ENCODE measurements around the gene COL9A1.
"Not testable (repeated sequence)": the region's sequence is repeated elsewhere in the genome, so short reads cannot be mapped to it uniquely, and the experiment has no call there.

The COL9A1 gene

DNA sequence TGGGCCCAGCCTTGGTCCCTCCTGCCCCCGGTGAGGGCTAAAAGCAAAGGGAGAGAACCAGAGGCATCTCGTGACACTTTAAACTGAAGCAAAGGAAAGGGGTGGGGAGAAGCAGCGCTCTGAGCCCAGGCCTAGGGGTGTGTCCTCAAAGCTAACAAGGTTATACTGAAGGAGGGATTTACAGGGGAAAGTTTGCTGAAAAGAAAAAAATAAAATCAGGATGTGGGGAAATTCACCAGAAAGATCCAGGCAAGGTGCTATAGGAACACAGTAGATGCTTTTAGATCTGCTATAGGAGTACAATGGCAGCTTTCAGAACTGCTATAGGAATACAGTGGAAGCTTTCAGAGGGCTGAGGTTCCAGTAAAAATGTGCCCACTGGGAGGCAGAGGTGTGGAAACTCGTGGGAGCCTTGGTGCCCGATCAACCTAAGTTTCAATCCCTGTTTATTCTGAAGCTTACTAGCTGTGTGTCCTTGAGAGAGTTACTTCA, at the start of gene COL9A1:
Gene COL9A1 (minus strand): TSS at position 51 of the 492 bp plus-strand sequence. CDS start 160 bp downstream, outside the sequence.
- DNase-seq (ENCODE audit: low spot score), result no peak

DNA sequence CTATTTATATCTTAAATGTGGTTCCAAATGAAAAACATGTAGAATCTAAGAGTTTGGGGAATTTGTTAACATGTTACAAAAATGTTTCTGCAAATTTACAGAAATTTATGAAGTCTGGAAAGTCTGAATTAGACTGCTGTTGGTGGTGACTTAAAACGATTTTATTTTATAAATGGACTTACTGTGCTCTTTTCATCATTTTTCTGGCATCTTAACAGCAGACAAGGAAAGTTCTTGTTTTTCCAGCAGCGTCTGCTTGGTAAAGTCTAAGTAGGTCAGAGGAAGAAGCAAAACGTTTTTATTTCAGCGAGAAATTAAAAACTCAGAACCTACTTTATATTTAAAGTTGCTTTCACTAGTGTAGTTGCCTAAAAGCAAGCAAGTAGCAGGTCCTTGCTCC, 48.6 kb upstream of the COL9A1 start:
- DNase-seq (ENCODE audit: low spot score), result no peak

DNA sequence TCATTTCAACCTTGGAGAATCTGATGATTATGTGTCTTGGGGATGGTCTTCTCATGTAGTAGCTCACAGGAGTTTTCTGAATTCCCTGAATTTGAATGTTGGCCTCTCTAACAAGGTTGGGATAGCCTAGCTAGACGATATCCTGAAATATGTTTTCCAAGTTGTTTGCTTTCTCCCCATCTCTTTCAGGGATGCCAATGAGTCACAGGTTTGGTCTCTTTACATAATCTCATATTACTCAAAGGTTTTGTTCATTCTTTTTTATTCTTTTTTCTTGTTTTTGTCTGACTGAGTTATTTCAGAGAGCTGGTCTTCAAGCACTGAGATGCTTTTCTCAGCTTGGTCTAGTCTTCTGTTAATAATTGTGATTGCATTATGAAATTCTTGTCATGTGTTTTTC, 42.7 kb upstream of the COL9A1 start:
- no peak for DNase-seq (ENCODE audit: low spot score)

DNA sequence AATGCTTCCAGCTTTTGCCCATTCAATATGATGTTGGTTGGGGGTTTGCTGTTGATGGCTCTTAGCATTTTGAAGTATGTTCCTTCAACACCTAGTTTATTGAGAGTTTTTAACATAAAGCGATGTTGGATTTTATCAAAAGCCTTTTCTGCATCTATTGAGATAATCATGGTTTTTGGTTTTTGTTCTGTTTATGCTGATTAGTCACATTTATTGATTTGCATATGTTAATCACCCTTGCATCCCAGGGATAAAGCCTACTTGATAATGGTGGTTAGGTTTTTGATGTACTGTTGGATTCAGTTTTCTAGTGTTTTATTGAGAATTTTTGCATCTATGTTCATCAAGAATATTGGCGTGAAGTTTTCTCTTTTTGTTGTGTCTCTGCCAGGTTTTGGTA, 40.4 kb upstream of the COL9A1 start:
- DNase-seq (ENCODE audit: low spot score), result no peak

DNA sequence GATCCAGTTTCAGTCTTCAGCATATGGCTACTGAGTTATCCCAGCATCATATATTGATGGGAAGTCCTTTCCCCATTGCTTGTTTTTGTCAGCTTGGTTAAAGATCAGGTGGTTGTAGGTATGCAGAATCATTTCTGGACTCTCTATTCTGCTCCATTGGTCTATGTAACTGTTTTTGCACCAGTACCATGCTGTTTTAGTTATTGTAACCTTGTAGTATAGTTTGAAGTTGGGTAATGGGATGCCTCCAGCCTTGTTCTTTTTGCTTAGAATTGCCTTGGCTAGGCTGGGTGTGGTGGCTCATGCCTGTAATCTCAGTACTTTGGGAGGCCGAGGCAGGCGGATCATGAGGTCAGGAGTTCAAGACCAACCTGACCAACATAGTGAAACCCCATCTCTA, 36.9 kb upstream of the COL9A1 start:
- DNase-seq (ENCODE audit: low spot score), result not testable (repeated sequence)

DNA sequence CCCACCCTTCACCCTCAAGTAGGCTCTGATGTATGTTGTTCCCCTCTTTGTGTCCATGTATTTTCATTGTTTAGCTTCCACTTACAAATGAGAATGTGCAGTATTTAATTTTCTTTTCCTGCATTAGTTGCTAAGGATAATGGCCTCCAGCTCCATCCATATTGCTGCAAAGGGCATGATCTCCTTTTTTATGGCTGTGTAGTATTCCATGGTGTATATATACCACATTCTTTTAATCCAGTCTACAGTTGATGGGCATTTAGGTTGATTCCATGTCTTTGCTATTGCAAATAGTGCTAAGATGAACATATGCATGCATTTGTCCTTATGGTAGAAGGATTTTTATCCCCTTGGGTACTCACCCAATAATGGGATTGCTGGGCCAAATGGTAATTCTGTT, 35.9 kb upstream of the COL9A1 start:
- no peak for DNase-seq (ENCODE audit: low spot score)

DNA sequence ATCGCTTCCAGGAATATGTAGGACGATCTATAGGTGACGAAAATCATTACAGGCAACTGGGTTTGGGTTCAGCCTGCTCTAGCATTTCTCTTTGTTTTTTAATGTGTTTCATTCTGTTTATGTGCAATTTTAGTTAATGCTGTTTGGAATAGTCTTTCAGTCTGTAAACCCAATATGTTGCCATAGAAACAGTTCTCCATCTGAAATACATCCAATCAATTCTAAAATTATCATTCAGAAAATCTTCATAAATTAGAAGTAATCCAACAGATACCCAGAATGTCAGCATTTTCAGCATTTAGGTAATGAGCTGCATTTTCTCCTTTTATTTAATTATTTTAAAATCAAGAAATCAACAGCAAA, 34.8 kb upstream of the COL9A1 start:
- DNase-seq (ENCODE audit: low spot score), result no peak

DNA sequence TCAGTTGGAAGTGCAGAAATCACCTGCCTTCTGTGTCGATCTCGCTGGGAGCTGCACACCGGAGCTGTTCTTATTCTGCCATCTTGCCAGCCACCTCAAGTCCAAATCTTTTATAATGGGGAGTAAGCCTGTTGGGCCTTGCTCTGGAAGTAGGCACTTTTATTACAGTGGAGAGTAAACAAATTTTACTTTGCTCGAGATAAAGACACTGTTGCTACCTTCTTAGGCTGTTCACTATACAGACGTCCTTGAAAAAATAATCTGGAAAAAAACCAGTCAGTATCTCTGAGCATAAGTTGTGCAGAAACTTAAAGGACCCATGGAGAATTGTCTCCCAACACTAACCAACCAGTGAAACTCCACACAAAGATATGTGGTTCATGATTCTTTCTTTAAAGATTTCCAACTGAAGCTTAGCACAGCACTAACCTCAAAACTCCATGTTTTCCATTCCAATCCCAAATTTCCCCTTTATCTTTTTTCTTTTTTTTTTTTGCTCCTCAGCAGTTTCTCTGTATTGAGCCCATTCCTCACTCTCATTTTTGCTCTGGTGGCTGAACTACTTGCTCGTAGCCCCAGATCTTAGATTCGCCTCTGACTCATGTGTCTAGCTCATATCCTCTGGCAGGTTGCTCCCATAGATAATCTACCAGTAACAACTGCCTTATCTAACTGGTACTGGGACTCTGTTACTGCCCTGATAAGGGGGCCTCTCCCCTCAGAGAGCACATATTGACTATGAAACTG, 34.3 kb upstream of the COL9A1 start:
- peak; percentile 74 for DNase-seq (ENCODE audit: low spot score)

DNA sequence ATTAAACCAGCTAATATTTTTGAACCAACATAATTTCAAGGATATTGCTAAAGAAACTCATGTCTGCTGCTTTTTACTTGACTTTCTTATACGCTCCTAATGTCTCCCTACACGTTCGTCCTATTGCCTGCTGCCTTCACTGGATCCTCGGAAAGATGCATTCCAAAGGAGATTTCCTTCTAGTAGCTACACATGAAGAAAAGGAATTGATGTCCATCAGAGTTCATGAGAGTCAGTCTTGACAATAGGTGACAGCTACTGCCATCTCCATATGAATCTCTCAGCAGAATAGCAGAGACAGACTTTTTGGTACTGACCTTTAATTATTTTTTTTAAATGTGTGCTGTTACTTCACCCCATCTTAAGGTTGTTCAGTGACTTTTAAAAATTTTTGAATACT, 24.2 kb upstream of the COL9A1 start:
- no peak for DNase-seq (ENCODE audit: low spot score)

DNA sequence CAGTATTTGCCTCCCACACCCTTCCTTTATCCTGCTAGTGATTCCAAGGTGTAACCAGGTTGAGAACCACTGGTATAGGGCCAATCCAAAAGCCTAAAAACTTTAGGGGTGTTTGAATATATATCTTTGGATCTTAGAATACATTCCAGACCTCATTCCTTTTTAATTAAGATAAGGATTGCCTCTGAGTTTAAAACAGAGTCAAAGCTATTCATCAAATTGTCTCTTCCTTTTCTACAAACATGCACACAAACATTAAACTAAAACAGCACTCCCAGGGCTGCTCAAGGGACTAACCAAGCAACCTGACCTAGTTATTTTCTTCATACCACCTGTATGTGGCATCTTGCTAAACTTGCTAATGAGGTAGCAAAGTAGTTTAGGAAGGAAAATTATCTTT, 22.1 kb upstream of the COL9A1 start:
- DNase-seq (ENCODE audit: low spot score), result no peak

DNA sequence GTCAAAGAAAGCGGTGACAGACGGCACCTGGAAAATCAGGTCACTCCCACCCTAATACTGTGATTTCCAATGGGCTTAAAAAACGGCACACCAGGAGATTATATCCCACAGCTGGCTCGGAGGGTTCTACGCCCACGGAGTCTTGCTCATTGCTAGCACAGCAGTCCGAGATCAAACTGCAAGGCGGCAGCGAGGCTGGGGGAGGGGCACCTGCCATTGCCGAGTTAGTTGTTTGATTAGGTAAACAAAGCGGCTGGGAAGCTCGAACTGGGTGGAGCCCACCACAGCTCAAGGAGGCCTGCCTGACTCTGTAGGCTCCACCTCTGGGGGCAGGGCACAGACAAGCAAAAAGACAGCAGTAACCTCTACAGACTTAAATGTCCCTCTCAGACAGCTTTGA, 14.9 kb upstream of the COL9A1 start:
- not testable (repeated sequence) for DNase-seq (ENCODE audit: low spot score)

DNA sequence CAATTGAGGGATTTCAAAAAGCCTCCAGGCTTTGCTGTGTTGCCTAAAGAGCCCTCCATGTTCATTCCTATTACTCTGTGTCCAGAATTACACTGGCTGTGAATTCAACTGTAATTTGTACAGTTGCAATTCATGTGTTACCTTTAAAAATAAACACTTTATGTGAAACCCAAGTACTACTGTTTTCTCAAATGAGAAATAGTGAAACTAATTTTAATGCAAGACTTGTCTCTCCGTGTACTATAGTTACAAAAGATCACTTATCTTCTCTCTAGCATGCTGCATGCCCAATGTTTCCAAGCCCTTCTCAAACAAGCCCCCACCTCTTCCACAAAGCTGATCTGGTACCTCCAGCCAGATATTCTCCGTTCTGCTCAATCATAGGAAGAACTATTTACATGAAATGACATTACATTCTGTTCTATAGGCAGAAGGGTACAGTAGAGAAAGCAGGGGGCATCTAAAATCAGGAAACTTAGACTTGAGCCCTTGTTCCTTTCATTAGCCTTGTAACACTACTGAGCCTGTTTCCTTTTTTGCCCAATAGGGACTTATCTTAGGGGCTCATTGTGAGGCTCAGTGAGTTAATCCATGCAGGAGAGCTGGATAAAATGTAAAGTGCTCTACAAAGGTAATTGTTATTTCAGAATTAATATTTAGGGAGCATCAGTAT, 12.3 kb upstream of the COL9A1 start:
- no peak for DNase-seq (ENCODE audit: low spot score)

DNA sequence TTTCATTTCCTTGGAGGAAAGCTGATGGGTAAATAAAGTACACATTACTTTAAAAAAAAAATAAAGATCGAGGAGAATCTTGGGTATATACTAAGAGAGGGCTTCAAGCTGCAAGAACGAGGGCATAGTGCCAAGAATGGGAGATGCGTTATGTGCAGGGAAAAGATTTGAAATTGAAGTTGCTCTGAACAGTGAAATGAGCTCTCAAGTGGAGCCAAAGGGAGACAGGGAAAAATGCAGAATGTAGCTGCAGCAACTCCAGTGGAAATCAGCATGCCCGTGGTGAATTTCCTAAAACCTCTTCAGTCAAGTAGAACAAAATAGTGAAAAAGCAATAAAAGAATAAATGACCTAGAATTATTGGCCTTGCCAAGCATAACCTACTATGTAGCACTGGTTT, 11.4 kb upstream of the COL9A1 start:
- DNase-seq (ENCODE audit: low spot score), result no peak

DNA sequence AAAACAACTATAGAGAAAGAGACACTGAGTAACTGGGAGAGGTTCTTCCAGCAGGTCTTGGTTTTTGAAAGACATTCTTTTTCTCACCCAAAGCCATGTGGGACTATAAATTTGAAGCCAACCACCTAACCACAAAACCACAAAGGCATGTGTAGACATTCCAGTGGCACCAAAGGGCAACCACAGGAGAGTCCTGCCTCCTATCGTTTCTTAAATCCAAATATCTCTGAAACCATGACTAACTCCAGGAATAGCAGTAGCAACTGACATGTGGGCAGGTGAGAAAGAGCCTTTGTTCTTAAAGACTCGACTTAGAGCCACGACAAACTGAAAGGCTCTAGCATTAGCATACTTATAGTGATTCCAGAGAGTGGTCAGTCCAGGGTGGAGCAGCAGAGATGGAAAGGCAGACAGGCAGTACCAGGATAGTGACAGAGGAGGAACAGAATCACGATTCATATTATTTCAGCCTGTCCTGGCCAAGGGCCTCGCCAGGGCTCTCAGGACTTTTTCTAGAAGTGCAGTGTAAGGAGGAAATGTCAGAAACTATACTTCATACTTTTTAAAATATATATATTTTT, 9.4 kb upstream of the COL9A1 start:
- no peak for DNase-seq (ENCODE audit: low spot score)

DNA sequence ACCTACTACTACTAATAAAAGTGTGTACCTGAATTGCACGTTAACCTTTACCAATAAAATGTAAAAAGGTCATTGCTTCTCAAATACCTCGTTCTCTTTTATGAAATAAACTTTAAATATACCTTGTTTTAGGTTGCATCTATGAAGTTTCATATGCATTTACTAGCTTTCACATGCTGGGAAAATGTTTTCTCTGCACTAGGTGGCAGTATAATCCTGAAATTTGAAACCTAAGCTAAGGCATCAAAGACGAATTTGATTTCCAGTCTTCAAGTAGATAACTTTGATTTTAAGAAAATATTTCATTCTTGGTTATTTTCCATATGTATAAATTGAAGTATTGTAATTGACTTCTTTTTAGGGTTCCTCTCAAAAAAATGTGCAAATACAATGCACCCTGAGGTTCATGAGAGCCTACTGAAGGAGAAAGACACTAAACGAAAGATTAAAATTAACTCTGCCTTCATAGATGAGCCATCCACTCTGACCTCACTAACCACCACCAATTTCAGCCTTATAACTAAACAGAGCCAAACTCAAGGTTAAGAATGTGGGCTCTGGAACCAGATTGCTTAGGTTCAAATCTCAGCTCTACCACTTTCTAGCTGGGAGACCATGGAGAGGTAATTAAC, 7.3 kb upstream of the COL9A1 start:
- peak; percentile 54 for DNase-seq (ENCODE audit: low spot score)

DNA sequence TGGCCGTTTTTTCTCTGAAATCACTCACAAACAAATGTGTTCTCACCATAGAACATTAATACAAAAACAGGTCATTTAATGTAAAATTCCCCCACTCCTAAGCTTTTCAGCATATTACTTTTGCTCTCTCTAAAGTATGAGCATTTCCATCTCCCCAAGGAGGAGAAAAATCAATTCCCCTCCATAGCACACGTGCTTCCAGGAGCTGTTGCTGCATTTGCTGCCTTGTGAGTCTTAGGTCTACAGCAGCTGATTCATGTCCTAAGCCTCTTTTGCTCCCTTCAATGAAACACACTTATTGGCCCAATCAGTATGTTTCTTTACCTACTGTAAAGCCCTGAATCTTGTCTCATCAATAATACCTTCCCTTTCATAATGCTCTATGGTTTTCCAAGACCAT, 6.4 kb upstream of the COL9A1 start:
- no peak for DNase-seq (ENCODE audit: low spot score)

DNA sequence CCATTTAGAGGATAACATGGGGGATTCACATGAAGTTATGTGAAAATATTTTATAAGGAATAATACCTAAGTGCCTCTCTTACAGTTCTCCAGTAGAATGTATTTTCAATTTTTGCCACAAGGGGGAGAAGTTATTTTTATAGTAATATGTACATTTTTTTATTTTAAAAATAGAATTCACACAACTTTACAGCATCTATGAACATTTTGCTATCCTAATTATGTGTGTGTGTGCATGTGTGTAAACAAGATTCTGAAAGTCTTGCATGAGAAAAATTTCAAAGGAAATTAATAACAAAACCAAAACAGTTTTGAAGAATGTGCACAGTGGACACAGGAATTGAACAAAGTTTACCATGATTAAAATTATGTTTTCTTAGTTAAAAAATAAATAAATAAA, 5.3 kb upstream of the COL9A1 start:
- not testable (repeated sequence) for DNase-seq (ENCODE audit: low spot score)

DNA sequence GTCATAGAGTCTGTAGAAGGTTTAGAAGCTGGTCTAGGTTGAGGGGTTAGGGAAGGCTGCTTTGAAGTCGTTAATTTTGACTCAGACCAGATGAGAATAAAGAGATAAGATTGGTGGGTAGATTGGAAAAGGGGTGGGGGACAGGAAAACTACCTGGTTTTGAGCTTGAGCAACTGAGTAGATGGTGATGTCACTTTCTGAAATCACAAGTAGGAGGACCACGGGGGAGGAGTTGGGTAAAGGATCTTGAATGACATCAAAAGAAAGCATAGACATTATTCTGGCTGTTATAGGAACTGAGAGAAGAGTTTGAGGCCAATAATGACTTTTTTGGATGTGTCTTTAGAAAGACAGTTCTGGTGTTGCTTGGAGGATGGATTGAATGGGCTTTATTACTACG, 4.1 kb upstream of the COL9A1 start:
- DNase-seq (ENCODE audit: low spot score), result no peak

DNA sequence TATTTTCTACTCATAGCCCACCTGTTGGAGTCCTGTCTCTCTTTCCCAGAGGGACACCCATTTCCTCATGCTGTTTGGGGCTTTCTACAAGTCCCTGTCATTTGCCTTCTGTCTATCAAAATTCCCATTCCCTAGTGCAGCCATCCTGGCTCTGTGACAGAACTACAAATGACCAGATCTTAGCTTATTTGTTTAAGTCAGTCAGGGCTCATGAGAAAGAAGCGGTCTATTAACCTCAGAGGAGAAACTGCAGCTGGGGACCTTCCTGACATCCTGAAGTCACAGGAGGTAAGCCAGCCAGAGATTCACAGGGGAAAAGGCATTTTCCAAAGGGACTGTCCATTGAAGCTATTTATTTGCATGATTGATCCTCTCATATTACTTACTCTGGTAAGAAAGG, 1.7 kb upstream of the COL9A1 start:
- no peak for DNase-seq (ENCODE audit: low spot score)

DNA sequence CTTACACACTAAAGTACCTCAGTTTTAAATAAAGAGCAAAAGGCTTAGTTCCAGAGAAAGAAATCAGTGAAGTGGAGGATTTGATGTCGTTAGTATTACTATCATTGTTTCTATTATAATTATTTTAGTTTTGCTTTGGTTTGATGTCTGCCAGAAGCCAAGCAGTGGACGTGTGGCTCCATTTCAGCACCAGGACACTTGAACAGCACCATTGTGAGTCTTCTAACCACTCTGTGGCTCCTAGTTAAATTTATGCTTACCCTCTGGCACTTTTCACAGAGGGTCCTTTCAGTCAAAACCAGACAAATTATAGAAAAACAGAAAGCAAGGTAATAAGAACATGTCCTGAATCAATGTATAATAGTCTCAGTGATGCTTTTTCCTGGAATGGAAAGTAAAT, 3.4 kb downstream of the COL9A1 start:
- DNase-seq (ENCODE audit: low spot score), result no peak

DNA sequence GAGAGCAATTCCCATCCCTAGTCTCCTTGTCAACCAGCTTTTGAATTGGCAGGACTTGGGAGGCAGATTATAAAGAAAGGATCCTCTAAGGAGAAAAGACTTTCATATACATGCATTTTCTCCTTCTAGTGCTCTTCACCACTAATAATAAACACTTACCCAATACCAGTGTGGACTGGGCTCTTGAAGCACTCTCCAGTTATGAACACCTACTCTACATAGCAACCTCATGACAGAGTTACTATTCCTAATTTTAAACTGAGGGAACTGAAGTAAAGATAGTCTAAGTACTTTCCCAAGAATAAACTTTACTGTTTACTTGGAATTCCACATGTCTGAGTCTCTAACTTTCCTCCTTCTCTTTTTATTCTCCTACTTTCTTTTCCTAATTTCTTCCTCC, 4.8 kb downstream of the COL9A1 start:
- no peak for DNase-seq (ENCODE audit: low spot score)

DNA sequence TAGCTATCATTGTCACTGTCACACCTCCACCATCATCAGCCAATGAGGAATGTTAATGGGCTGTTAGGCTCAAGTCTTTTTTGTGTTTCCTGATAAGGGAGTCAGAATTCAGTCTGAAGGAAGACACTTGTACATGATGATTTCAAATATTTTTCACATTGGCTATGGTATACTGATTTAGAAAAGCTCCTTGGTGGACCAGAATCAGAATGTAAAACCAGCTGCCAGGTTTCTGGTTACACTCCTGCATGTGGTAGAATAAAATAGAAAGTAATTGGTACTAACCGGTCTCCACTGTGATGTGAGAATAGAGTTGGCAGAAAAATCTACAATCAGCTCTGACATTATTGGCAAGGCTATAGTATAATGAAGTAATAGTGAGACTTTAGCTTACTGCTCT, 10.7 kb downstream of the COL9A1 start:
- no peak for DNase-seq (ENCODE audit: low spot score)

DNA sequence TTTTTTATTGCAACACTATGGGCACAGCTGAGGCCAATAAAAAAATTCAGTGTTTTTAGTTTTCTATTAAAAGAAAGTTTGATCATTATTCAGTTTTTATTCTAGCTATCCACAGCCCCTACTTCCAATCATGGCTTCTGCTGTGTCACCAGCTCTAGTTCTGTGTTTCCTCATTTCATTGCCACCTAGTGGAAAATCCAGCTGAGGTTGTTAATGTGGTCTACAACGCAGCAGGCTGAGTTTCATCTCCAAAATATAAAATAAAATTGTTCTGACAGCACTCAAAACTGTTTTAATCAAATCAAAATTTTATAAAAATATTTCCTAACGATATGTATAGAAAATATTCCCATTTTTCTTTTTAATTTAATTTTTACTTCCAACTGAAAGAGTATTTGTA, 13.6 kb downstream of the COL9A1 start:
- DNase-seq (ENCODE audit: low spot score), result no peak
